Esophagus squamous epithelium (tissue), 4 donors: ENCODE measurements around the gene COL4A6.

Experiments
- CTCF ChIP-seq, 6 experiments: fragments of 450-650 bp in 4 of 6; fragments of 200-600 bp in 2 of 6; sonication (generic) in 2 of 6; IDR thresholded peaks; one replicate each; pipeline ENCODE4 v1.5.1; 2016 to 2019; ENCODE audit warnings: antibody characterized with exemption in 6 of 6, mild to moderate bottlenecking in 4 of 6, moderate library complexity in 4 of 6
- POLR2A ChIP-seq, 4 donors: fragments of 450-650 bp; IDR thresholded peaks; one replicate each; pipeline ENCODE4 v1.6.1; 2017; ENCODE audit warnings: antibody characterized with exemption in 4 of 4, mild to moderate bottlenecking in 4 of 4, moderate library complexity in 3 of 4

- no peak for TF ChIP-seq CTCF (IDR thresholded peaks at IDR 0.05)
- TF ChIP-seq POLR2A (IDR thresholded peaks at IDR 0.05): no peak
Measured at GRCh38 chrX:108323751-108324150, 114.5 kb downstream of the COL4A6 start.
